H9 (cell line): ENCODE results near the gene NDUFS6. TPM values are rescaled to one million over a fixed set of nuclear protein-coding genes. Genes with fewer than 3 reads are reported as not detected.

Experiments used
- DNase-seq: peaks from one replicate; pipeline ENCODE4 v3.0.0-alpha.2; 2017
- H2AFZ ChIP-seq: one replicate; pipeline ENCODE4 v1.6.1; 2013; ENCODE audit warnings: mild to moderate bottlenecking, low read length, control low read depth, moderate library complexity
- H2AK5ac ChIP-seq: 2 replicates; pipeline ENCODE4 v1.6.1; 2013; ENCODE audit warnings: low read length, control low read depth, mixed read lengths; ENCODE audit not compliant: insufficient read length
- H2BK120ac ChIP-seq: one replicate; pipeline ENCODE4 v1.6.1; 2013; ENCODE audit warnings: low read depth, mild to moderate bottlenecking, low read length, control low read depth, inconsistent platforms; ENCODE audit not compliant: poor library complexity, severe bottlenecking
- H2BK12ac ChIP-seq: 2 replicates; pipeline ENCODE4 v1.6.1; 2013; ENCODE audit warnings: low read length, control low read depth, mixed read lengths, low read depth; ENCODE audit not compliant: insufficient read length
- H2BK15ac ChIP-seq: 2 replicates; pipeline ENCODE4 v1.6.1; 2013; ENCODE audit warnings: low read depth, low read length, control low read depth
- H2BK20ac ChIP-seq: one replicate; pipeline ENCODE4 v1.6.1; 2013; ENCODE audit warnings: low read depth, mild to moderate bottlenecking, low read length, control low read depth, inconsistent platforms; ENCODE audit not compliant: poor library complexity, severe bottlenecking
- H2BK5ac ChIP-seq: 2 replicates; pipeline ENCODE4 v1.6.1; 2013; ENCODE audit warnings: low read length, control low read depth, mixed read lengths; ENCODE audit not compliant: insufficient read length
- H3K14ac ChIP-seq: 2 replicates; pipeline ENCODE4 v1.6.1; 2013; ENCODE audit warnings: low read length, control low read depth; ENCODE audit not compliant: insufficient read depth
- H3K18ac ChIP-seq: 2 replicates; pipeline ENCODE4 v1.6.1; 2013; ENCODE audit warnings: low read depth, mild to moderate bottlenecking, mixed read lengths, low read length, control low read depth; ENCODE audit not compliant: insufficient read length
- H3K23ac ChIP-seq: 2 replicates; pipeline ENCODE4 v1.6.1; 2013; ENCODE audit warnings: low read length, control low read depth, mixed read lengths, low read depth; ENCODE audit not compliant: insufficient read length
- H3K23me2 ChIP-seq: 2 replicates; pipeline ENCODE4 v1.6.1; 2013; ENCODE audit warnings: low read depth, mild to moderate bottlenecking, mixed read lengths, low read length, control low read depth; ENCODE audit not compliant: insufficient read length, poor library complexity, severe bottlenecking
- H3K27ac ChIP-seq: 2 replicates; pipeline ENCODE4 v1.5.1; 2013; ENCODE audit warnings: low read length, control low read depth, mixed read lengths, low read depth; ENCODE audit not compliant: insufficient read length
- H3K27me3 ChIP-seq: 2 replicates; pipeline ENCODE4 v1.6.1; 2013; ENCODE audit warnings: low read length, control low read depth, inconsistent platforms; ENCODE audit not compliant: insufficient read depth
- H3K4ac ChIP-seq: 2 replicates; pipeline ENCODE4 v1.6.1; 2013; ENCODE audit warnings: low read depth, mild to moderate bottlenecking, control low read depth, inconsistent platforms, low read length, moderate library complexity
- H3K4me1 ChIP-seq: 2 replicates; pipeline ENCODE4 v1.6.1; 2013; ENCODE audit warnings: low read length, control low read depth, inconsistent platforms; ENCODE audit not compliant: insufficient read depth
- H3K4me2 ChIP-seq: 2 replicates; pipeline ENCODE4 v1.6.1; 2013; ENCODE audit warnings: low read length, control low read depth, mixed read lengths; ENCODE audit not compliant: insufficient read length, insufficient read depth
- H3K56ac ChIP-seq: 2 replicates; pipeline ENCODE4 v1.6.1; 2013; ENCODE audit warnings: low read depth, mild to moderate bottlenecking, mixed read lengths, low read length, control low read depth; ENCODE audit not compliant: insufficient read length
- H3K79me1 ChIP-seq: 2 replicates; pipeline ENCODE4 v1.6.1; 2013; ENCODE audit warnings: low read depth, mild to moderate bottlenecking, moderate library complexity, low read length, control low read depth, inconsistent platforms; ENCODE audit not compliant: insufficient read depth, poor library complexity, severe bottlenecking
- H3K79me2 ChIP-seq: 2 replicates; pipeline ENCODE4 v1.6.1; 2013; ENCODE audit warnings: low read length, control low read depth, inconsistent platforms; ENCODE audit not compliant: insufficient read depth
- H3K9ac ChIP-seq: 2 replicates; pipeline ENCODE4 v1.6.1; 2013; ENCODE audit warnings: low read length, control low read depth, mixed read lengths; ENCODE audit not compliant: insufficient read length; ENCODE audit errors: extremely low read depth
- H3K9me3 ChIP-seq: one replicate; pipeline ENCODE4 v1.6.1; 2013; ENCODE audit warnings: low read depth, low read length, inconsistent platforms; ENCODE audit not compliant: control insufficient read depth
- H3T11ph ChIP-seq: one replicate; pipeline ENCODE4 v1.6.1; 2013; ENCODE audit warnings: mild to moderate bottlenecking, low read length, control low read depth, inconsistent platforms
- H4K20me1 ChIP-seq: one replicate; pipeline ENCODE4 v1.6.1; 2013; ENCODE audit not compliant: control insufficient read depth, insufficient read length, insufficient read depth
- H4K5ac ChIP-seq: 2 replicates; pipeline ENCODE4 v1.6.1; 2013; ENCODE audit warnings: low read depth, mild to moderate bottlenecking, mixed read lengths, low read length, control low read depth; ENCODE audit not compliant: insufficient read length
- H4K8ac ChIP-seq: replicated peaks from 2 replicates; pipeline ENCODE4 v1.6.1; 2013; ENCODE audit warnings: low read length, control low read depth, mixed read lengths, low read depth; ENCODE audit not compliant: insufficient read length
- H4K91ac ChIP-seq: 2 replicates; pipeline ENCODE4 v1.6.1; 2013; ENCODE audit warnings: low read depth, mild to moderate bottlenecking, moderate library complexity, mixed read lengths, low read length, control low read depth; ENCODE audit not compliant: insufficient read length
- H3K27ac Mint-ChIP-seq, 3 experiments: 2 replicates in 2 of 3; 3 replicates in 1 of 3; pipeline ENCODE4 v1.8.0; 2020 to 2021; ENCODE audit warnings: mixed read lengths in 3 of 3, mild to moderate bottlenecking in 1 of 3, moderate library complexity in 1 of 3
- H3K27me3 Mint-ChIP-seq: 2 replicates; pipeline ENCODE4 v1.8.0; 2021; ENCODE audit warnings: low read depth, mild to moderate bottlenecking, moderate library complexity, mixed read lengths
- H3K36me3 Mint-ChIP-seq, 3 experiments: 2 replicates in 2 of 3; 3 replicates in 1 of 3; pipeline ENCODE4 v1.8.0; 2020 to 2021; ENCODE audit warnings: low read depth in 3 of 3, mixed read lengths in 3 of 3; ENCODE audit not compliant: insufficient read depth in 1 of 3
- H3K4me1 Mint-ChIP-seq, 2 experiments: 2 replicates each; pipeline ENCODE4 v1.8.0; 2020; ENCODE audit warnings: mixed read lengths in 2 of 2
- H3K4me3 Mint-ChIP-seq, 2 experiments: 2 replicates in 1 of 2; 3 replicates in 1 of 2; pipeline ENCODE4 v1.8.0; 2020 to 2021; ENCODE audit warnings: mild to moderate bottlenecking in 2 of 2, mixed read lengths in 2 of 2, moderate library complexity in 1 of 2
- H3K9me3 Mint-ChIP-seq, 2 experiments: 2 replicates in 1 of 2; 3 replicates in 1 of 2; pipeline ENCODE4 v1.8.0; 2020; ENCODE audit warnings: mild to moderate bottlenecking in 2 of 2, mixed read lengths in 2 of 2, moderate library complexity in 1 of 2
- WGBS: extraction: QIAGEN DNeasy Blood & Tissue Kit; methylation state at CpG from one replicate; pipeline ENCODE4 v1.1.7; 2013; ENCODE audit warnings: missing lambda C conversion rate, low lambda C conversion rate, mixed read lengths; ENCODE audit not compliant: insufficient read length; ENCODE audit errors: extremely low coverage; 5-methylcytosine and 5-hydroxymethylcytosine counted together
- total RNA-seq: library from RNA; stranded (reverse); gene quantifications from 2 replicates; pipeline ENCODE4 v1.2.1, GENCODE V29; 2021
- TF ChIP-seq, protein P1 (sequence below): fragments of 200-600 bp; sonication (generic); conservative IDR thresholded peaks from 3 replicates; pipeline ENCODE4 v1.8.0; 2021; ENCODE audit warnings: antibody characterized with exemption, mild to moderate bottlenecking

Gene NDUFS6
- total RNA-seq, 1 experiment from 2014 or later: 62.5 TPM

DNA sequence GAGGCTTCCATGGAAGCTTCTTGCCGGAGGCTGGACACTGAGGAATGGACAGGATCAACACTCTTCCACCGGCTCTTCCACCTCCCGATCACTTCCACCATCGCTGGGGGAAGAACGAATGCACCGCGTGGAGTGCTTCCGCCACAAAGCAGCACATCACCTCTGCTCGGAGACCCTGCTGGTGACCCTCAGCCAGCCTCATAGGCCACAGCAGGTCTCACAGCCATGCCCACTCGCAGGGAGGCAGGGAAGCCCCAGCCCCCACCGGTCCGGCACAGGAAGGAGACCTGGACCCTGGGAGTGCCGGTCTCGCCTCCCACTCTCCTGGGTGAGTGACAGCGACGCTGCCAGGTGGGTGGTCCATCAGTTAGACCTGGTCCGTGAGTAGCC lies 6.3 kb upstream of the NDUFS6 start:
- Histone ChIP-seq H3K4ac (no peak overlapping the region), H2AFZ (no peak overlapping the region), H4K8ac (no peak overlapping the region), H3K79me2 (peaks cover 3% of the 10 kb centered on the region; the same call in 1 of the 2 replicates), H2BK20ac (no peak overlapping the region), H3K18ac (no peak overlapping the region), H4K5ac (no peak overlapping the region), H3K56ac (no peak overlapping the region), H3K9me3 (no peaks in the 10 kb centered on the region), H2BK12ac (no peak overlapping the region), H4K91ac (no peak overlapping the region), H2BK15ac (no peak overlapping the region; the same call in 1 of the 2 replicates), H3K27ac (no peak overlapping the region), H2BK120ac (no peak overlapping the region), H3K23ac (no peak overlapping the region), H3K27me3 (no peaks in the 10 kb centered on the region), H3K79me1 (peaks cover 6% of the 10 kb centered on the region), H3K23me2 (peaks cover 4% of the 10 kb centered on the region), H2AK5ac (no peak overlapping the region), H3K4me1 (0 out of 2 replicates have a peak, but pooled peaks cover 3% of the 10 kb centered on the region), H3T11ph (no peak overlapping the region), H4K20me1 (no peaks in the 10 kb centered on the region), H2BK5ac (no peak overlapping the region), H3K14ac (no peak overlapping the region), H3K9ac (no peak overlapping the region), H3K4me2 (no peak overlapping the region)
- Mint-ChIP-seq H3K4me1 (peaks cover 16 to 20% of the 10 kb centered on the region in 2 experiments), H3K36me3 (peaks cover 14 to 29% (median 25%) of the 10 kb centered on the region in 3 experiments), H3K27me3 (no peaks in the 10 kb centered on the region), H3K27ac (peak overlapping the region in 1 of 3 experiments; percentile 33; a peak in 1 of 7 replicates), H3K4me3 (no peak overlapping the region), H3K9me3 (peaks cover 0 to 2% of the 10 kb centered on the region in 2 experiments; a peak in 1 of 5 replicates)
- no peak for DNase-seq
- WGBS: no CpG with 5 or more reads among the region's 17 CpGs
- TF ChIP-seq, protein P1, sequence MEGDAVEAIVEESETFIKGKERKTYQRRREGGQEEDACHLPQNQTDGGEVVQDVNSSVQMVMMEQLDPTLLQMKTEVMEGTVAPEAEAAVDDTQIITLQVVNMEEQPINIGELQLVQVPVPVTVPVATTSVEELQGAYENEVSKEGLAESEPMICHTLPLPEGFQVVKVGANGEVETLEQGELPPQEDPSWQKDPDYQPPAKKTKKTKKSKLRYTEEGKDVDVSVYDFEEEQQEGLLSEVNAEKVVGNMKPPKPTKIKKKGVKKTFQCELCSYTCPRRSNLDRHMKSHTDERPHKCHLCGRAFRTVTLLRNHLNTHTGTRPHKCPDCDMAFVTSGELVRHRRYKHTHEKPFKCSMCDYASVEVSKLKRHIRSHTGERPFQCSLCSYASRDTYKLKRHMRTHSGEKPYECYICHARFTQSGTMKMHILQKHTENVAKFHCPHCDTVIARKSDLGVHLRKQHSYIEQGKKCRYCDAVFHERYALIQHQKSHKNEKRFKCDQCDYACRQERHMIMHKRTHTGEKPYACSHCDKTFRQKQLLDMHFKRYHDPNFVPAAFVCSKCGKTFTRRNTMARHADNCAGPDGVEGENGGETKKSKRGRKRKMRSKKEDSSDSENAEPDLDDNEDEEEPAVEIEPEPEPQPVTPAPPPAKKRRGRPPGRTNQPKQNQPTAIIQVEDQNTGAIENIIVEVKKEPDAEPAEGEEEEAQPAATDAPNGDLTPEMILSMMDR: no peak
